G401 (cell line): ENCODE measurements around the gene ARMCX6. TPM values are rescaled to one million over a fixed set of nuclear protein-coding genes. Genes with fewer than 3 reads are reported as not detected.

ENCODE experiments used
- total RNA-seq: library from RNA; depleted of rRNA; stranded (reverse); fragments of >200 nt; shearing (Covaris generic); gene quantifications from 2 replicates; pipeline ENCODE4 v1.2.3, GENCODE V29; 2014; rRNA removed

Gene ARMCX6
- total RNA-seq, 1 experiment from 2014 or later = 50.2 TPM

Other genes starting within 250 kb of the ARMCX6 start
- gene BTK, start 231.8 kb downstream of the ARMCX6 start, total RNA-seq = not detected in 2 replicates
- 415 and 688 TPM in 2 replicates for gene RPL36A, start 227.0 kb downstream of the ARMCX6 start, total RNA-seq
- 80.4 and 86.3 TPM in 2 replicates for gene GLA, start 210.1 kb downstream of the ARMCX6 start, total RNA-seq
- gene HNRNPH2, start 209.8 kb downstream of the ARMCX6 start, total RNA-seq = 44.3 and 54.6 TPM in 2 replicates
- not detected in 2 replicates for gene ARMCX4, start 132.5 kb downstream of the ARMCX6 start, total RNA-seq
- 0.25 and 1.1 TPM in 2 replicates for gene ARMCX1, start 67.5 kb downstream of the ARMCX6 start, total RNA-seq
- gene ARMCX3, start 5.2 kb upstream of the ARMCX6 start, total RNA-seq = 23.8 and 31.4 TPM in 2 replicates
- 28.1 and 43.6 TPM in 2 replicates for gene ARMCX2, start 41.9 kb upstream of the ARMCX6 start, total RNA-seq